NCI-H524 (cell line): ENCODE results near the gene ZNF358.

ENCODE experiments used
- DNase-seq, 2 experiments: peaks; one replicate each; lab custom pipeline; 2025; lab: John Stamatoyannopoulos, UW

Gene ZNF358

DNA sequence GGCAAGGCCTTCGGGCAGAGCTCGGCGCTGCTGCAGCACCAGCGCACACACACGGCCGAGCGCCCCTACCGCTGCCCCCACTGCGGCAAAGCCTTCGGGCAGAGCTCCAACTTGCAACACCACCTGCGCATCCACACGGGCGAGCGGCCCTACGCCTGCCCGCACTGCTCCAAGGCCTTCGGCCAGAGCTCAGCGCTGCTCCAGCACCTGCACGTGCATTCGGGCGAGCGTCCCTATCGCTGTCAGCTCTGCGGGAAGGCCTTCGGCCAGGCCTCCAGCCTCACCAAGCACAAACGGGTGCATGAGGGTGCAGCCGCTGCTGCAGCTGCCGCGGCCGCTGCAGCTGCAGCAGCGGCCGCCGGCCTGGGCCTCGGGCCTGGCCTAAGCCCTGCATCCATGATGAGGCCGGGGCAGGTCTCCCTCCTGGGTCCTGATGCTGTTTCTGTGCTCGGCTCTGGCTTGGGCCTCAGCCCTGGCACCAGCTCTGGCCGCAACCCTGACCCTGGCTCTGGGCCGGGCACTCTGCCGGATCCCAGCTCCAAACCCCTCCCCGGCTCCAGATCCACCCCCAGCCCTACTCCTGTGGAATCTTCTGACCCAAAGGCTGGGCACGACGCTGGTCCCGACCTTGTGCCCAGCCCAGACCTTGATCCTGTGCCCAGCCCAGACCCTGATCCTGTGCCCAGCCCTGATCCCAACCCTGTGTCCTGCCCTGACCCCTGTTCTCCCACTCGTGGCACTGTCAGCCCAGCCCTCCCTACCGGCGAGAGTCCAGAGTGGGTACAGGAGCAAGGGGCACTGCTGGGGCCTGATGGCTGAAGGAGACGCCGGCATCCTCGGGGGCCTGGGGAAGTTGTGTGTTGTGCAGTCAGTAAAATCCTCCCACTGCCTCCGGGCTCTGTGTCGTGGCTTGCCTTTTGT, 4.5 kb downstream of the ZNF358 start:
- DNase-seq = no peak

DNA sequence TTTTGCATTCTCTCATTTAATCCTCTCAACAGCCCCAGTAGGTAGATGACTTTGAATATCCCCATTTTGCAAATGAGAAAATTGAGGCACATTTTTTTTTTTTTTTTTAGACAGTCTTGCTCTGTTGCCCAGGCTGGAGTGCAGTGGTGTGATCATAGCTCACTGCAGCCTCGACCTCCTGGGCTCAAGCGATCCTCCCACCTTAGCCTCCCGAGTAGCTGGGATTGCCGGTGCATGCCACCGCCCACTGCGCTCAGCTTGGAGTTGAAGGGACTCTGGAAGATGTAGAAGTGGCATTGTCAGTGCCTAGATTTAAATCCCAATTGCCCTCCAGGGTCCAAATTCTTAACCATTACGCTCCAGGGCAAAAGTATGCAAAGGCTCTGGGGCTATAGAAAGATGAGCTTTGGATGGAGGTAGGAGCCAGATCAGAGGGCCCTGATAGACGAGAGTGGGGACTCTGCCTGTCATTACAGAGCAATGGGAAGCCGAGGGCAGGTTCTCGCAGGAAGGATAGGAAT, 5.7 kb downstream of the ZNF358 start:
- DNase-seq = no peak

DNA sequence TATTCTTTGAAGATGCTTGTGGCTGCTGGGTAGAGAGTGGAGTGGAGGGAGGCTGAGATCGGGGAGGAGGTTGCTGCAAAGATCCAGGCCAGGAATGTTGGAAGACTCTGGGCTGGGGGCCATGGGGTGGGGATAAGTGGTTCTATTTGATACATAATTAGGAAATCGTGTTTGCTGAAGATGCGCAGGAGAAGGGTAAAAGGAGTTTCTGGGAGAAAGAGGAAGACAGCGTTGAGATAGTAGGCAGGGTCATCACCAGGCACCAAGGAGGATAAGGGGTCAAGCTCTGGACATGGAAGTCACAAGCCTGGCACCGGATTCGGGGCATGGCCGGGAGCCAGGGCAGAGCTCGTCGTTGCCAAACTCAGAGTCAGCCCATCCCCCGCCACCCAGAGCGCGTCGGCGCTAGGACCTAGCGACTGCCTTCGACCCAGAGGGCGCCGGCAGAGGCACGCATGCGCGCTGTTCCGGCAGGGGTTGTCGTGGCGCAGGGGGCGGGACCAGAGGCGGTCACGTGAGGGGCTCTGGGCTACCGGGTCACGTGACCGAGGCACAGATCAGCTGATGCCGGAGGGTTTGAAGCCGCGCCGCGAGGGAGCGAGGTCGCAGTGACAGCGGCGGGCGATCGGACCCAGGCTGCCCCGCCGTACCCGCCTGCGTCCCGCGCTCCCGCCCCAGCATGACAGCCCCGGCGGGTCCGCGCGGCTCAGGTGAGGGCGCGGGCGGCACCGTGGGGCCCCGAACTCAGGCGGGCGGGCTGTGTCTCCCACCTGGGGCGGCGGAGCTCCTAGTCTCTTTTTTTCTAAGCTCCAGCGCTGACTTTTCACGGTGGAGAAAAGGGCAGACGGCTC, 6.4 kb downstream of the ZNF358 start, which contains the start of gene MCOLN1:
MCOLN1 (plus strand) TSS at position 553 of the 851 bp plus-strand sequence; CDS start at position 680, 127 bp downstream.
- DNase-seq = peak; percentile 95 to 97

DNA sequence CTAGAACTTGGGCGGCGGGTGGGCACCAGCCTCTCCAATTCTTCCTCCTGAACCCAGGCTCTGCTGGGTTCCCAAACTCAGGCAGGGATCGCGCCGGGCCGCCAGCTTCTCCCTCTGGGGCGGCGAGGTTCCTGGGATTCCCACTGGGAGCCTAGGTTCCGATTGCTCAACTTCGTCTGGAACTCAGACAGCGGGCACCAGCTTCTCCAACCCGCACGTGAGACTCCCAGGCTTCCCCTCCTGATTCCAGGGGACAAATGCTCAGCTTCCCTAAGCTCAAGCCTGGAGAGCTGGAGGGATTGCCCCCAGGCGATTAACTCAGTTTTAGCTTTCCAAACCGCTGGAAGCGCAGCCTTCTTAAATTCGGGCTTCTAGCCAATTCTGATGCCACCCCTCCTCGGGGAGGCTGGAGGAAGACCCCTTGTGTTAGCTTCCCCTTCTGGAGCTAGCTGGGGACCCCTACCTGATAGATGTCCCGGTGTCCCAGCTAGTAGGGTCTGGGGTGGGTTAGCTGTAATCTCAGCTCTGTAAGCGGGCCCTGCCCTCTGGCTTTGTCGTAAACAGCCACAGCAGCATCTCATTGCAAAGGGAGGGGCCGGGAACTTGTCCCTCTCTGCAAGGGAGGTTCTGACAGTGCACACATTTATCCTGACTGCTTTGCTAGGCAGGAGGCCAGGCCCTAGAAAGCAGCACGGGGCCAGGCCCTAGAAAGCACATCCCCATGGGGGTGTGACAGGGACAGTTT, 7.2 kb downstream of the ZNF358 start:
- DNase-seq = no peak

DNA sequence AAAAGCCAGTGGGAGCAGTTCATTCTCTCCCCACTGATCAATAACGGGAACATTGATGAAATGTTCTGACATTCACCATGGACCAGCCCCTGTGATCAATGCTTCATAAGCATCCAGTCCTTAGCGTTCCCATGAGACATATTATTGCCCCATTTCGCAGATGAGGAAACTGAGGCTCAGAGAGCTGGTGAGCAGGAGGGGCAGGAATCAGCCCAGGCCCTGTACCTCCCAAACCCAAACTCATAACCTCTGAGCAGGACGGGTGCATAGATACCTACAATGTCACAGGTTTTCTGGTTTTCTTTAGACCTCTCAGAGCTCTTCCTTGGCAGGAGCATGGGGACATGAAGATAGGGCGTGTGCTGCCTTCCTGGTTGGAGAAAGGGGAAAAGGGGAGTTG, 8.6 kb downstream of the ZNF358 start:
- no peak for DNase-seq

DNA sequence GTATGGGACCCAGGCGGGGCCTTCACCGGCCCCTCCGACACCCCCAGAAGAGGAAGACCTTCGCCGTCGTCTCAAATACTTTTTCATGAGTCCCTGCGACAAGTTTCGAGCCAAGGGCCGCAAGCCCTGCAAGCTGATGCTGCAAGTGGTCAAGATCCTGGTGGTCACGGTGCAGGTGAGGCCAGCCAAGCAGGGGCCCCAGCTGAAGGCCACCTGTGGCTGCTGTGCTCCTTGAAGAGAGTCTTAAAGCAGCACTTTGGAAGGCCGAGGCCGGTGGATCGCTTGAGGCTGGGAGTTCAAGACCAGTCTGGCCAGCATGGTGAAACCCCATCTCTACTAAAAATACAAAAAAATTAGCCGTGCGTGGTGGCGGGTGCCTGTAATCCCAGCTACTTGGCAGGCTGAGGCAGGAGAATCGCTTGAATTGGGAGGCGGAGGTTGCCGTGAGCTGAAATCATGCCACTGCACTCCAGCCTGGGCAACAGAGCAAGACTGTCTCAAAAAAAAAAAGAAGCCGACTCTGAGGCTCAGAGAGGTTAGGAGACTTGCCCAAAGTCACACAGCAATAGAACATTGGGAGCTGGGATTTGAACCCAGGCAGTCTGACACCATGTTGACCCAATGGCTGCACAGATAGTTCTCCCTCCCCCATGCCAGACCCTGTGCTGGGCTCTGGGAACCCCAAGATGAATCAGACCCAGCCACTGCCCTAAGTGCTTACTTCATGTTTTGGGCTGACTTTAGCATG, 9.3 kb downstream of the ZNF358 start:
- no peak for DNase-seq

DNA sequence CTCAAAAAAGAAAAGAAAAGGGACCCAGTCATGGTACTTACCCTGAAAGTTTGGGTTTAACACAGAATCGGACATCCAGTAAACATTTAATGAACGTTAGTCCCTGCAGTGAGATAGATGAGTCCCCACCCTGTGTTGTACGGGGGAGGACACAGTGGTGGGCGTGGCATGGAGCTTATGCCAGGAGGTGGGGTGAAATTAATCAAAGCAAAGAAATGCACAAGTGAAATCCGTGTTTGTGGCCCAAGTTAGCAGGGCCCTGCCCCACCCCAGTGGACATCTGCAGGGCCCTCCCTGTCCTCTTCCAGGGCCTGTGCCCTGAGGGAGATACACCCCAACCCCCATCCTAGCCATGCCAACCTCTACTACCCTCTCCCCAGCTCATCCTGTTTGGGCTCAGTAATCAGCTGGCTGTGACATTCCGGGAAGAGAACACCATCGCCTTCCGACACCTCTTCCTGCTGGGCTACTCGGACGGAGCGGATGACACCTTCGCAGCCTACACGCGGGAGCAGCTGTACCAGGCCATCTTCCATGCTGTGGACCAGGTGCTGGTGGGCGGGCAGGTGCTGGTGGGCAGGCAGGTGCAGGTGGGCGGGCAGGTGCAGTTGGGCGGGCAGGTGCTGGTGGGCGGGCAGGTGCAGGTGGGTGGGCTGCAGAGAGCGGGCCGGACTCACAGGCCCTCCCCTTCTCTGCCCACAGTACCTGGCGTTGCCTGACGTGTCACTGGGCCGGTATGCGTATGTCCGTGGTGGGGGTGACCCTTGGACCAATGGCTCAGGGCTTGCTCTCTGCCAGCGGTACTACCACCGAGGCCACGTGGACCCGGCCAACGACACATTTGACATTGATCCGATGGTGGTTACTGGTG, 10.4 kb downstream of the ZNF358 start:
- DNase-seq = no peak

DNA sequence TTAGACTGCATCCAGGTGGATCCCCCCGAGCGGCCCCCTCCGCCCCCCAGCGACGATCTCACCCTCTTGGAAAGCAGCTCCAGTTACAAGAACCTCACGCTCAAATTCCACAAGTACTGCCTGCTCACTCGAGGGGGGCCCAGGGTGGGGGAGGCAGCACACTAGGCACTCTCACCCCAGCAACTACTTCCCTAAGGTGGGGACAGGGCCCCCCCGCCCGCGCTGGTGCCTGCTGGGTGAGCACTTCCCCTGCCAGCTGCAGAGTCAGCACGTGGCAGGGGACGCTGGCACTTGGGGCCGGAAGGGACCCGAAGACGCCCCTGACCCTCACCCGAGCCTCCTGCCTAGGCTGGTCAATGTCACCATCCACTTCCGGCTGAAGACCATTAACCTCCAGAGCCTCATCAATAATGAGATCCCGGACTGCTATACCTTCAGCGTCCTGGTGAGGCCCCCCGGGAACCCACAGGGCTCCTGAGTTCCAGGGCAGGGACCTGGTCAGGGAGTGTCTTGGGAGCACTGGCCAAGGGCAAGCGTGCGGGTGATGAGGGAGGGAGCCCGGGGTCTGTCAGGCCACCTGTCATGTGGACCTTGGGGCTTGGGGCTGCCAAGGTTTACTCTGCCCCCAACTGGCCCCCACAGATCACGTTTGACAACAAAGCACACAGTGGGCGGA, 11.8 kb downstream of the ZNF358 start:
- DNase-seq = no peak

DNA sequence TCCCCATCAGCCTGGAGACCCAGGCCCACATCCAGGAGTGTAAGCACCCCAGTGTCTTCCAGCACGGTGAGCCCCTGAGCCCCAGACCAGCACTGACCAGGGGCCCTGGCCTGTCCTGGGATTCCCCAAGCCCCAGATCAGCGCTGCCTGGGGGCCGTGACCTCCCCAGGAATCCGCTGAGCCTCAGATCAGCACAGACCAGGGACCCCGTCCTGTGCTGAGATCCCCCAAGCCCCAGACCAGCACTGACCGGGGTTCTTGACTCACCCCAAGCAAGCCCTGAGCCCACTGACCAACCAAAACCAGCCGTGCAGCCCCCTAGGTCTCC, 12.3 kb downstream of the ZNF358 start:
- DNase-seq = no peak

DNA sequence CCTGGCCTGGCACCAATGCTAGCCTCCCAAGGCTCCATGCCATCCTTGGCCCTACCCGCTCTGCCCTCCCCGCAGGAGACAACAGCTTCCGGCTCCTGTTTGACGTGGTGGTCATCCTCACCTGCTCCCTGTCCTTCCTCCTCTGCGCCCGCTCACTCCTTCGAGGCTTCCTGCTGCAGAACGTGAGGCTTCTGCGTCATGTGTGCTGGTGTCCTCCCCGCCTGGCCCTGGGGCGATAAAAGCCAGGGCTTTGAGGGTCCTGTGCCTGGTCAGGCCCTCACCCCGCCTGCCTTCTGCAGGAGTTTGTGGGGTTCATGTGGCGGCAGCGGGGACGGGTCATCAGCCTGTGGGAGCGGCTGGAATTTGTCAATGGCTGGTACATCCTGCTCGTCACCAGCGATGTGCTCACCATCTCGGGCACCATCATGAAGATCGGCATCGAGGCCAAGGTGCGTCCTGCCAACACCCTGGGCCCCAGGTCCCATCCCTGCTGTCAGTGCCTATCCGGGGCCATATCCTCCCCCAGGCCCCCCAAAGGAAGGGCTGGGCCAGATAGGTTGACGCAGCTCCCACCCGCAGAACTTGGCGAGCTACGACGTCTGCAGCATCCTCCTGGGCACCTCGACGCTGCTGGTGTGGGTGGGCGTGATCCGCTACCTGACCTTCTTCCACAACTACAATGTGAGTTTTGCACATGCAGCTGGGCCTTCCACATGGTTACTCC, 12.8 kb downstream of the ZNF358 start:
- DNase-seq = no peak

DNA sequence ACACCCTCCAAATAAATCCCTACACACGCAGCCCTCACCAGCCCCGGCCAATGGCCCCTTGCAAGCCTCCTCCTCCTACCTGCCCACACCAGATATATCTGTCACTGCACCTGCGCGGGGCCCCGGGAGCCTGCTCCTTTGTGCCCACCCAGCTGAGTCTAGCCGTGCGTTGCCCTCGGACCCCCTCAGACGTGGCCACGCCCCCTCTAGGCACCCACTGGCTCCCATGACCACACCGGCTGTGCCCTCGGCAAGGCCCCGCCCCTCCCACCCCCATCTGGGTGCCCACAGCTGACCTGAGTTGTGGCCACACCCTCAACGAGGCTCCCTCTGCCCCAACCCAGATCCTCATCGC, 13.3 kb downstream of the ZNF358 start:
- DNase-seq = no peak

DNA sequence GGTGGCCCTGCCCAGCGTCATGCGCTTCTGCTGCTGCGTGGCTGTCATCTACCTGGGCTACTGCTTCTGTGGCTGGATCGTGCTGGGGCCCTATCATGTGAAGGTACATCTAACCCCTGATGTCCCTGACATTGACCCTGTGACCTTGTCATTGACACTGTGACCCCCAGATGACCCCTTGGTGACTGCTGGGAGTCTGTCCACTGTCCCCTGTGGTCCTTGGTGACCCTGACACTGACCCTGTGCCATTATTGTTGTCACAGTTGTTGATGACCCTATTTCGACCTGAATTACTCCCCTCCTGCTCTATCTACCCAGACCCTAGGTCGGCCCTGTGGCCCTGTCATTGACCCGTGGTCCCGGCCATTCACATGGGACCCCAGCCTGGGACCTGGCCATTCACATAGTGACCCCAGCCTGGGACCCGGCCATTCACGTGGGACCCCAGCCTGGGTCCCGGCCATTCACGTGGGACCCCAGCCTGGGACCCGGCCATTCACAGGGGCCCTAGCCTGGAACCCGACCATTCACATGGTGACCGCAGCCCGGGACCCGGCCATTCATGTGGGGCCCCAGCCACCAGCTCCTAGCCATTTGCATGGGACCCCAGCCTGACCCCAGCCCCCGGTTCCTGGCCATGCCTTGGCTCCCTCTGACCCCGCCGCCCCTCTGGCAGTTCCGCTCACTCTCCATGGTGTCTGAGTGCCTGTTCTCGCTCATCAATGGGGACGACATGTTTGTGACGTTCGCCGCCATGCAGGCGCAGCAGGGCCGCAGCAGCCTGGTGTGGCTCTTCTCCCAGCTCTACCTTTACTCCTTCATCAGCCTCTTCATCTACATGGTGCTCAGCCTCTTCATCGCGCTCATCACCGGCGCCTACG, 13.9 kb downstream of the ZNF358 start:
- no peak for DNase-seq

DNA sequence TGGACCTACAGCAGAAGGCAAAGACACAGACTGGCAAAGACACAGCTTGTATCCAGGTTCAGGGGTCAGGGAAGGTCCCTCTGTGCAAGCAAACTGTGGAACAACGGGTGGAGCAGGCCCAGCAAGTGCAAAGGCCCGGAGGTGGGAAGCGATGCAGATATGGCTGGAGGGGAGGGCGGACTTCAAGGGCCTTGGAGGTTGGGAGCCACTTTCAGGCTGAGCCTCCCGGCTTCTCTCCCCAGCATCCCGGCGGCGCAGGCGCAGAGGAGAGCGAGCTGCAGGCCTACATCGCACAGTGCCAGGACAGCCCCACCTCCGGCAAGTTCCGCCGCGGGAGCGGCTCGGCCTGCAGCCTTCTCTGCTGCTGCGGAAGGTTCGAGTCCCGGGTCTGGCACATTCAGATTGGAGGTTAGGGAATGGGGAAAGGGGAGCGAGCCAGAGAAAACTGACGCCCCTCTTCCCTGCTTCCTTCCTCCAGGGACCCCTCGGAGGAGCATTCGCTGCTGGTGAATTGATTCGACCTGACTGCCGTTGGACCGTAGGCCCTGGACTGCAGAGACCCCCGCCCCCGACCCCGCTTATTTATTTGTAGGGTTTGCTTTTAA, 17.5 kb downstream of the ZNF358 start:
- DNase-seq = no peak

DNA sequence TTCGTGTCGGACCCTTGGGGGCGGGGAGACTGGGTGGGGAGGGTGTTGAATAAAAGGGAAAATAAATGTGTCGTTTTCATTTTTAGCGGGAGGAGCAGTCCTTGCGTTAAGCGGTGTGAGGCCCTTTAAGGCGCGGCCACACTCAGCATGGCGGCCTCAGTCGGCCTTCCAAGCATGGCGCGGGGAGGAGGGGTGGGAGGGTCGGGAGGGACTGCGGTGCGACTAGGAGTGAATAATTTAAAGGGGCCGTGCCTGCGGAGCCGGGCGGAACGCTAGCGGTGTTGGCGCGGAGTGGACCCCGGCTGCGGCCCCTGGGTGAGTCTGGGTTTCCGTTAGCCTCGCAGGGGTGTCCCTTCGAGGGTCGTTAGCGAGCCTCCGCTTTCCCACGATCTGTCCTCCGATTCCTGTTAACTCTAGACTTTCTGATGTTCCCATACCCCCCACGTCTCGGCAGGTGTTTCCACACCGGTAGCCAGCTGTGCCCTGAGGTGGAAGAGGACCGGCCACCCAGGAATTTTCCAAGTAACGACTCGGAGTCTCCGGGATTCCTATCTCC, 18.1 kb downstream of the ZNF358 start:
- DNase-seq = peak; percentile 77 to 86

DNA sequence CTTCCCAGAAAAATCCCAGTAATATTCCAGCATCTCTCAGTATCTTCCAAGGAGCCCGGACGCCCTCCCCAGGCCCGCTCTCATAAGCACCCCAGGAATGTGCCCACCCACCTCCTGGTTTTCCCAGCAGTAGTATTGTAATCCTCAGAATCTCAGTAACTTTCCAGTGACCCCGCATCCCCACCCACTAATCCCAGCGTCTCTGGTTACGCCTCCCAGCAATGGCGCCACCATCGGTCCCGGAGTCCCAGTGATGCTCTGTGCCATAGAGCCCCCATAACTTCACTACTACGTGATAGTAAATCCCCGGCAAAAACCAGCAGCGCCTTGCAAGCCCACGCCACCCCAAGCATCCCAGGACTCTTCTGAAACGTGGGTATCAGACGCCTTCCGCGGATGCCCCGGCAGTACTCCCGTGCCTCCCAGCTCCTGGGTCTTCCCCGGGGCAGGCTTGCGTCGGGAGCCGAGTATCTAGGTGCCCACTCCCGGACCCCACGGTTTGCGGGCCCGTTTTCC, 18.7 kb downstream of the ZNF358 start:
- peak; percentile 62 to 81 for DNase-seq

DNA sequence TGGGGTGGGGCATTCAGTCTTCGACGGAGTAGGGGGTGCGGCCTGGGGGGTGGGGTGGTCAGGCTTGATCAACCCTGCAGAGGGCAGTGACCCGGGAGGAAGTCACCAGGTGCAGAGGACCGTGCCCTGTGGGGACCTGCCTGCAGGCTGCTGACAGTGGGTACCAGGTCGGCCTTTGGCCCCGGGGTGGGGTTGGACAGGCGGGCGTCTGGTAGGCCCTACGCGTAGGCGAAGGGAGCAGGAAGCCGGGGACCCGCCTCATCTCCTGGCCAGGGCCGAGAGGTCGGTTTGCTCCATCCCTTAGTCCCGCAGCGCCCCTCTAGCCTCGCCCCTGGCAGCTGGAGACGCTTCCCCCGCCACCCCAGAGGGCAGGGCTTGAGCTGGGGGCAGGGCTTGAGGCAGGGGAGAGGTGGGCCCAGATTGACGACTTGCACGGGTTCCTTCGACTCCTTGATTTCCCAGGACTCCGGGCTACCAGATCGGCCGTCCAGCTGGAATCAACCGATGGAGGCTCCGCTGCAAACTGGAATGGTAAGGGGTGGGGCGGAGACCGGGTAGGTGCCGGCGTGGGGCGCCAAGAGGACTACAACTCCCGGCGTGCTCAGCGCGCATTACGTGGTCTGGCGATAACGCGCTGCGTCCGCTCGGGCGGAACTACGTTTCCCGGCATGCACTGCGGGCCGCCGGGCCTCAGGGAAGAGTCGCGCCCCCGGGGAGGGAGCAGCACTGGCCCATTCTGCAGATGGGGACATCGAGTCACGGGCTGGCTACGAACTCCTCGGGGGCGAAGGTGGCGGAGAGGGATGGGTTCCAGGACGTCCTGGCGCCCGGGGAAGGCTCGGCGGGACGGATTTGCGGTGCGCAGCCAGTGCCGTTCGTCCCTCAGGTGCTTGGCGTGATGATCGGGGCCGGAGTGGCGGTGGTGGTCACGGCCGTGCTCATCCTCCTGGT, 19.4 kb downstream of the ZNF358 start, which contains the start of gene PNPLA6:
PNPLA6 (plus strand) TSS at position 671 of the 951 bp plus-strand sequence; CDS start at position 743, 72 bp downstream.
- DNase-seq = peak; percentile 88 to 96
